Lung (tissue), 12 donors: ENCODE data around the gene RPP25. TPM values are rescaled to one million over a fixed set of nuclear protein-coding genes. Genes with fewer than 3 reads are reported as not detected.
"Not testable (repeated sequence)": the region's sequence is repeated elsewhere in the genome, so short reads cannot be mapped to it uniquely, and the experiment has no call there.

Experiments used
- ATAC-seq: fragments of 200-7000 bp; cut with Tn5 transposase; one replicate; pipeline ENCODE4 v1.9.1; 2020; ENCODE audit warnings: moderate number of reproducible peaks; ENCODE audit not compliant: insufficient read depth, low FRiP score
- DNase-seq, 3 donors: peaks; one replicate each; pipeline ENCODE4 v3.0.0-alpha.2; 2013 to 2017
- H3K27ac ChIP-seq, 2 donors: one replicate each; pipeline ENCODE4 v1.5.1; 2013; ENCODE audit warnings: mild to moderate bottlenecking in 2 of 2, moderate library complexity in 2 of 2, control low read depth in 1 of 2, inconsistent platforms in 1 of 2, low read depth in 1 of 2, low read length in 1 of 2
- H3K27me3 ChIP-seq, 3 donors: one replicate each; pipeline ENCODE4 v1.5.1; 2013; ENCODE audit warnings: low read length in 2 of 3; ENCODE audit not compliant: control insufficient read depth in 3 of 3, insufficient read depth in 3 of 3
- H3K36me3 ChIP-seq, 4 donors: one replicate each; pipeline ENCODE4 v1.5.1; 2013; ENCODE audit warnings: low read length in 4 of 4, mild to moderate bottlenecking in 1 of 4, moderate library complexity in 1 of 4; ENCODE audit not compliant: control insufficient read depth in 4 of 4, insufficient read depth in 4 of 4
- H3K4me1 ChIP-seq, 5 donors: one replicate each; pipeline ENCODE4 v1.5.1; 2013; ENCODE audit warnings: low read length in 5 of 5, mild to moderate bottlenecking in 2 of 5, moderate library complexity in 1 of 5; ENCODE audit not compliant: control insufficient read depth in 5 of 5, insufficient read depth in 5 of 5
- H3K4me3 ChIP-seq: one replicate; pipeline ENCODE4 v1.5.1; 2013; ENCODE audit warnings: mild to moderate bottlenecking, control low read depth, moderate library complexity
- H3K9ac ChIP-seq, 2 donors: one replicate each; pipeline ENCODE4 v1.5.1; 2013; ENCODE audit warnings: low read length in 2 of 2, control low read depth in 1 of 2; ENCODE audit not compliant: insufficient read depth in 1 of 2
- H3K9me3 ChIP-seq, 4 donors: one replicate each; pipeline ENCODE4 v1.5.1; 2013; ENCODE audit warnings: low read length in 3 of 4, mild to moderate bottlenecking in 1 of 4, moderate library complexity in 1 of 4; ENCODE audit not compliant: control insufficient read depth in 4 of 4, insufficient read depth in 3 of 4
- CTCF ChIP-seq: IDR thresholded peaks from 2 replicates; pipeline ENCODE4 v1.5.1; 2012; ENCODE audit warnings: mild to moderate bottlenecking; ENCODE audit errors: control extremely low read depth, extremely low read depth
- WGBS, 2 donors: extraction: QIAGEN DNeasy Blood & Tissue Kit; methylation state at CpG; one replicate each; pipeline ENCODE4 v1.1.7; 2013; 5-methylcytosine and 5-hydroxymethylcytosine counted together
- polyA plus RNA-seq, 2 donors: library from polyadenylated mRNA; stranded (reverse); fragments of 200-250 nt; gene quantifications; one replicate each; pipeline ENCODE4 v1.2.1, GENCODE V29; 2013
- total RNA-seq, 2 donors: library from RNA; depleted of rRNA in 1 of 2; stranded (reverse); fragments of >200 nt in 1 of 2; gene quantifications; one replicate each; pipeline ENCODE4 v1.2.1, GENCODE V29; 2014 to 2021
- donor health status: control.
- donor health status: control.
- donor health status: Bipolar disorder and iron deficiency.
- donor health status: healthy.
- donor health status: DM: yes; HTN: yes; CAD: no.

RPP25 gene
- total and polyA plus RNA-seq, 4 donors, result 3.8 to 15.7 (median 12.6) TPM

- Histone ChIP-seq H3K9ac (peak overlapping the region; percentile 4 to 55), H3K4me3 (peak overlapping the region; percentile 98), H3K27ac (peak overlapping the region; percentile 98 to 99), H3K27me3 (no peaks in the 10 kb centered on the region), H3K36me3 (peaks cover 0 to 5% (median 0%) of the 10 kb centered on the region in 4 donors), H3K9me3 (no peaks in the 10 kb centered on the region), H3K4me1 (peaks cover 0 to 15% (median 6%) of the 10 kb centered on the region in 5 donors)
- no peak for TF ChIP-seq CTCF
- DNase-seq, result peak in 2 of 3 donors; percentile 14 to 24
- 0% methylated on average over 18 of the region's 18 CpGs for WGBS, 2 donors
- ATAC-seq, result peak; percentile 17
Observed at GRCh38 chr15:74937272-74937589, 19.3 kb downstream of the RPP25 start.

- peaks cover 0 to 15% (median 6%) of the 10 kb centered on the region in 5 donors for H3K4me1 ChIP-seq
- not testable (repeated sequence) for ATAC-seq, H3K36me3 ChIP-seq, H3K4me3 ChIP-seq, DNase-seq, H3K27ac ChIP-seq, H3K27me3 ChIP-seq, H3K9me3 ChIP-seq, H3K9ac ChIP-seq
- WGBS, 2 donors, result 88 to 89% methylated on average over 3 of the region's 3 CpGs
Observed at GRCh38 chr15:74935193-74935592, 21.4 kb downstream of the RPP25 start.

GRCh38 chr15:74933573-74933972 is 23.0 kb downstream of the RPP25 start:
- no peak for ATAC-seq

GRCh38 chr15:74928771-74929198 is 27.8 kb downstream of the RPP25 start:
- Histone ChIP-seq H3K9me3 (no peaks in the 10 kb centered on the region), H3K27ac (no peak overlapping the region), H3K27me3 (no peaks in the 10 kb centered on the region), H3K36me3 (peaks cover 3 to 29% (median 15%) of the 10 kb centered on the region in 4 donors), H3K9ac (no peak overlapping the region), H3K4me1 (peaks cover 0 to 6% (median 0%) of the 10 kb centered on the region in 5 donors), H3K4me3 (no peak overlapping the region)
- no peak for ATAC-seq
- TF ChIP-seq CTCF, result no peak
- 94 to 96% methylated on average over 5 of the region's 5 CpGs for WGBS, 2 donors
- no peak for DNase-seq

More at GRCh38 chr15:74933573-74933972, 23.0 kb downstream of the RPP25 start:
- Histone ChIP-seq H3K36me3 (peaks cover 3 to 20% (median 8%) of the 10 kb centered on the region in 4 donors), H3K27me3 (no peaks in the 10 kb centered on the region), H3K9ac (peak overlapping the region in 1 of 2 donors; percentile 7), H3K4me1 (peaks cover 0 to 15% (median 6%) of the 10 kb centered on the region in 5 donors), H3K4me3 (no peak overlapping the region), H3K9me3 (no peaks in the 10 kb centered on the region), H3K27ac (peak overlapping the region in 1 of 2 donors; percentile 23)
- no peak for DNase-seq
- no peak for TF ChIP-seq CTCF
- 56 to 72% methylated on average over 2 of the region's 2 CpGs for WGBS, 2 donors
